HUES64 (cell line): ENCODE data around the gene VRTN.
A peak's percentile ranks its signal among the peaks of the same experiment; 100 is the strongest.

Experiments used
- H3K27ac ChIP-seq: 2 replicates; pipeline ENCODE4 v1.7.0; 2013; ENCODE audit warnings: low read depth, low read length, inconsistent platforms
- H3K27me3 ChIP-seq: 2 replicates; pipeline ENCODE4 v1.6.1; 2013; ENCODE audit warnings: mild to moderate bottlenecking, low read length; ENCODE audit not compliant: insufficient read depth
- H3K36me3 ChIP-seq: 2 replicates; pipeline ENCODE4 v1.6.1; 2013; ENCODE audit warnings: mild to moderate bottlenecking, low read length; ENCODE audit not compliant: insufficient read depth
- H3K4me1 ChIP-seq: 2 replicates; pipeline ENCODE4 v1.6.1; 2013; ENCODE audit warnings: mild to moderate bottlenecking, low read length, moderate library complexity; ENCODE audit not compliant: insufficient read depth
- H3K4me3 ChIP-seq: 2 replicates; pipeline ENCODE4 v1.5.1; 2013; ENCODE audit warnings: mild to moderate bottlenecking, low read length, moderate library complexity
- H3K9ac ChIP-seq: 2 replicates; pipeline ENCODE4 v1.6.1; 2013; ENCODE audit warnings: mild to moderate bottlenecking, low read depth, low read length
- H3K9me3 ChIP-seq: 2 replicates; pipeline ENCODE4 v1.6.1; 2013; ENCODE audit warnings: low read depth, low read length; ENCODE audit not compliant: insufficient read depth
- WGBS: fragments of 150-250, 120-280 bp; methylation state at CpG from one replicate; pipeline ENCODE4 v1.1.7; 2013; ENCODE audit warnings: missing lambda C conversion rate; 5-methylcytosine and 5-hydroxymethylcytosine counted together

The VRTN gene

GRCh38 chr14:74350211-74350927 lies 2.1 kb downstream of the VRTN start:
- Histone ChIP-seq H3K27ac (peak overlapping the region; percentile 59; the same call in 1 of the 2 replicates), H3K27me3 (no peaks in the 10 kb centered on the region), H3K9me3 (no peaks in the 10 kb centered on the region), H3K4me3 (peak overlapping the region; percentile 92), H3K9ac (peak overlapping the region; percentile 92), H3K4me1 (peaks cover 27% of the 10 kb centered on the region), H3K36me3 (no peaks in the 10 kb centered on the region; the same call in 1 of the 2 replicates)
- WGBS: 7% methylated on average over 9 of the region's 11 CpGs

- Histone ChIP-seq H3K9ac (no peak overlapping the region), H3K4me3 (peak overlapping the region; percentile 92), H3K27me3 (no peaks in the 10 kb centered on the region), H3K4me1 (peaks cover 27% of the 10 kb centered on the region), H3K36me3 (peaks cover 1% of the 10 kb centered on the region; the same call in 1 of the 2 replicates), H3K27ac (no peak overlapping the region), H3K9me3 (no peaks in the 10 kb centered on the region)
- WGBS: 0% methylated on average over 1 of the region's 1 CpG
Measured at GRCh38 chr14:74350928-74351323, 2.7 kb downstream of the VRTN start.

GRCh38 chr14:74356892-74357575 lies 8.8 kb downstream of the VRTN start:
- H3K27me3 ChIP-seq: no peaks in the 10 kb centered on the region
- no peak overlapping the region for H3K4me3 ChIP-seq
- H3K4me1 ChIP-seq: peaks cover 7% of the 10 kb centered on the region; the same call in 1 of the 2 replicates
- 95% methylated on average over 31 of the region's 32 CpGs for WGBS
- H3K27ac ChIP-seq: no peak overlapping the region
- H3K9ac ChIP-seq: no peak overlapping the region
- H3K36me3 ChIP-seq: peaks cover 48% of the 10 kb centered on the region
- no peaks in the 10 kb centered on the region for H3K9me3 ChIP-seq

- Histone ChIP-seq H3K9me3 (no peaks in the 10 kb centered on the region), H3K4me3 (no peak overlapping the region), H3K4me1 (peaks cover 11% of the 10 kb centered on the region), H3K27ac (no peak overlapping the region), H3K27me3 (no peaks in the 10 kb centered on the region), H3K36me3 (peaks cover 48% of the 10 kb centered on the region), H3K9ac (no peak overlapping the region)
- WGBS: 94% methylated on average over 19 of the region's 19 CpGs
Measured at GRCh38 chr14:74357585-74357984, 9.3 kb downstream of the VRTN start.

GRCh38 chr14:74358176-74358829 lies 10.0 kb downstream of the VRTN start:
- WGBS: 96% methylated on average over 17 of the region's 17 CpGs
- Histone ChIP-seq H3K4me1 (peaks cover 15% of the 10 kb centered on the region), H3K27me3 (no peaks in the 10 kb centered on the region), H3K4me3 (no peak overlapping the region), H3K9me3 (no peaks in the 10 kb centered on the region), H3K27ac (no peak overlapping the region), H3K9ac (no peak overlapping the region), H3K36me3 (peaks cover 54% of the 10 kb centered on the region)

- peak overlapping the region; percentile 12; the same call in 1 of the 2 replicates for H3K27ac ChIP-seq
- no peak overlapping the region for H3K9ac ChIP-seq
- peaks cover 15% of the 10 kb centered on the region for H3K4me1 ChIP-seq
- H3K36me3 ChIP-seq: peaks cover 54% of the 10 kb centered on the region
- 82% methylated on average over 3 of the region's 3 CpGs for WGBS
- no peaks in the 10 kb centered on the region for H3K9me3 ChIP-seq
- no peak overlapping the region for H3K4me3 ChIP-seq
- H3K27me3 ChIP-seq: no peaks in the 10 kb centered on the region
Measured at GRCh38 chr14:74360163-74360562, 11.9 kb downstream of the VRTN start.

- WGBS: 40% methylated on average over 12 of the region's 12 CpGs
- Histone ChIP-seq H3K36me3 (peaks cover 38% of the 10 kb centered on the region), H3K9ac (no peak overlapping the region), H3K27me3 (no peaks in the 10 kb centered on the region), H3K4me1 (peaks cover 15% of the 10 kb centered on the region), H3K27ac (peak overlapping the region; percentile 36; the same call in 1 of the 2 replicates), H3K4me3 (no peak overlapping the region), H3K9me3 (no peaks in the 10 kb centered on the region)
Measured at GRCh38 chr14:74362361-74362915, 14.2 kb downstream of the VRTN start.

GRCh38 chr14:74364271-74364880 lies 16.1 kb downstream of the VRTN start:
- Histone ChIP-seq H3K27ac (0 out of 2 replicates have a peak overlapping the region, but pooled peaks have one; percentile 18), H3K9ac (no peak overlapping the region), H3K9me3 (no peaks in the 10 kb centered on the region), H3K4me1 (peaks cover 15% of the 10 kb centered on the region), H3K27me3 (no peaks in the 10 kb centered on the region), H3K36me3 (peaks cover 19% of the 10 kb centered on the region), H3K4me3 (no peak overlapping the region)
- WGBS: 89% methylated on average over 7 of the region's 7 CpGs

- Histone ChIP-seq H3K4me1 (no peaks in the 10 kb centered on the region), H3K9ac (no peak overlapping the region), H3K9me3 (no peaks in the 10 kb centered on the region), H3K27me3 (no peaks in the 10 kb centered on the region), H3K27ac (no peak overlapping the region), H3K4me3 (no peak overlapping the region), H3K36me3 (0 out of 2 replicates have a peak, but pooled peaks cover 2% of the 10 kb centered on the region)
- 96% methylated on average over 6 of the region's 6 CpGs for WGBS
Measured at GRCh38 chr14:74368026-74368425, 19.8 kb downstream of the VRTN start.

- H3K27me3 ChIP-seq: no peaks in the 10 kb centered on the region
- H3K9me3 ChIP-seq: no peaks in the 10 kb centered on the region
- no peak overlapping the region for H3K27ac ChIP-seq
- H3K9ac ChIP-seq: no peak overlapping the region
- no peaks in the 10 kb centered on the region for H3K4me1 ChIP-seq
- no peaks in the 10 kb centered on the region for H3K36me3 ChIP-seq
- 90% methylated on average over 8 of the region's 8 CpGs for WGBS
- H3K4me3 ChIP-seq: no peak overlapping the region
Measured at GRCh38 chr14:74368441-74368840, 20.2 kb downstream of the VRTN start.
